ENCODE data around the gene ZNF624.

- TF ChIP-seq CTCF (IDR thresholded peaks at IDR 0.05), result peak; percentile 96 to 100 (median 100)
- TF ChIP-seq POLR2A (IDR thresholded peaks at IDR 0.05), result peak; percentile 46
These were observed 64.3 kb downstream of the ZNF624 start for GRCh38 chr17:16589097-16589969.
